Stimulated activated CD8-positive, alpha-beta memory T cell treated with anti-CD3 and anti-CD28 coated beads, Interleukin-7, amount 100 ng/mL, for 24 hours (primary cell): ENCODE measurements around the gene ADCY7.

Source experiments
- DNase-seq: peaks from one replicate; pipeline ENCODE4 v3.0.0-alpha.2; 2020; ENCODE audit warnings: low read depth

The ADCY7 gene

DNA sequence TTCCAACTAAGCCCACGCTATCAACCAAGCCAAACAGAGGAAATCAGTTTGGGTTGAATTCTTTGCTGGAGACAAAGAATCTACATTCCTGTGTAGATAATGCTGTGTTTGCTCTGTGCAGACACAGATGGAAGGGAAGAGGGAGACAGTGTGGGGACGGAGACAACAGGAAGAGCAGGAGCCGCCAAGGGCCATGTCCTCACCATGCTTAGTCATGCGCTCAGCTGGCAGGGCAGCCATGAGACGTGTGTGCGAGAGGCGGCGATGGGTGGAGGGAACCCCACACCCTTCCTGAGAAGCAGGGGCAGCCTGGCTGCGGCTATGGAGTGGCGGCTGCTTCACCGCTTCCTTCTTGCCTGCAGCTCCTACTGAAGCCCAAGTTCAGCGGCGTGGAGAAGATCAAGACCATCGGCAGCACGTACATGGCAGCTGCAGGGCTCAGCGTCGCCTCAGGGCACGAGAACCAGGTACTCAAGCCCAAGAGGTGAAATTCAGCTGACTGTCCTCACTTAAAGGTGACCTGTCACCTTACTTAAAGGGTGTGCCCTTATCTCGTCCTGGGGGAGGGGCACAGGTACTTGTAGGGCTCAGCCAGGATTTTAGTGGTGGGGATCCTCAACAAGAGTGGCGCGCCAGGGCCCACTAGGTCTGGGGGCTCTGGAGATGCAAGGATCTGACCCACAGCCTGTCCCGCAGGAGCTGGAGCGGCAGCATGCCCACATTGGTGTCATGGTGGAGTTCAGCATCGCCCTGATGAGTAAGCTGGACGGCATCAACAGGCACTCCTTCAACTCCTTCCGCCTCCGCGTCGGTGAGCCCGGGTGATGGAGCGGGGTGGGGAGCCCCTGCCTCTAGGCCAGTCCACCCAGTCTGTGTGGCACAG, 47.5 kb downstream of the ADCY7 start:
- DNase-seq = no peak

DNA sequence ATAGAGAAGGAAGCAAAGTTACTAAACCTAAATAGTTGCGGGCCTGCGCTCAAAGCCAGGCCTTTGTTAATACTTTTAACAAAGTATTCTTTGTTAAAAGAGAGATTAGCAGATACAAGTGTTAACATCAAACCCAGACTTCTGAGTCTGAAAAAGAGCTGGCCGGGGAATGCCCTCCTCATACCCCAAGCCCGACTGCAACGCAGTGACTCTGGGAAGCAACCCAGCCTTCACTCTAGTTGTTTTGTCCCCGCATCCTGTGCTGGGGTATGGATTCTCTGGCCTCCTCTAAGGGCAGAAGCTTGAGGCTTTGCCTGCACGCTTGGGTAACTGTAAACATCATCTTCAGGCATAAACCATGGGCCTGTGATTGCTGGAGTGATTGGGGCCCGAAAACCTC, 48.3 kb downstream of the ADCY7 start:
- DNase-seq = no peak

- DNase-seq = no peak
Measured at GRCh38 chr16:50315346-50315997, 49.1 kb downstream of the ADCY7 start.

GRCh38 chr16:50316102-50316847, 49.9 kb downstream of the ADCY7 start:
- DNase-seq = no peak

DNA sequence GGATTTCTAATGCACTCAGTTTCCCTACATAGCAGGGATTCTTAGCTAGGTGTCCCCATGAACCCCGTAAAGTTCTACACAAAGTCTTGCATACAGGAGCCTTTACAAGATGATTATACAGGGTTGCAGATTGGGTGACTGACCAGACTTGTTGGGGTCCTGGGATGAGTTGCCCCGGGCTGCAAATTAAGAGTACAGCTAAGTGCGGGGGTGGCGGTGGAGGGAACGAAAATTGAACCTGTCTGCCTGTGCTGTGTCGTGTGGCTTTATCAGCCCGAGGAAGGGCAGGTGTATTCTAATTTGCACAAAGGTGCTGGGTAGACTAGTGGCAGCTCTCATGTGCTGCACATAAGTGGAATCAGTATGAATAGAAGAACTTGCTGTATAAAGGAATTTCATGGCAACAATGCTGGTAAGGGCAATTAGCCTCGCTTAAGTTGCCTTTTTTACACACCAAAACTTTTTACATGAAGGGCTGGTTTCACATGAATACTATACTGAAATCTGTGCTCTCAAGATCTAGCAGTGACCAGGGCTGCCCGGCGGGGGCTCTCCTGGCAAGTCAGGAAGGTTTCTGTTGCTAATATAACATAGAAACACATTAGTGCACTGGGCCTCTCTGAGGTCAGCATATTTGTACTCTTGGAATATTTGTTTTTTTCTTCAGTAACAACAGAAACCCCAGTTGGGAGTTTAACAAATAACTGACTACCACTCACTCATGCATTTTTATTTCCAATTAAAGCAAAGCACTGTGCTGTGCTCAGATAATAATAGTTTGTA, 50.7 kb downstream of the ADCY7 start:
- no peak for DNase-seq

GRCh38 chr16:50318796-50319578, 52.6 kb downstream of the ADCY7 start:
- DNase-seq = no peak

GRCh38 chr16:50320310-50320709, 54.0 kb downstream of the ADCY7 start:
- no peak for DNase-seq

DNA sequence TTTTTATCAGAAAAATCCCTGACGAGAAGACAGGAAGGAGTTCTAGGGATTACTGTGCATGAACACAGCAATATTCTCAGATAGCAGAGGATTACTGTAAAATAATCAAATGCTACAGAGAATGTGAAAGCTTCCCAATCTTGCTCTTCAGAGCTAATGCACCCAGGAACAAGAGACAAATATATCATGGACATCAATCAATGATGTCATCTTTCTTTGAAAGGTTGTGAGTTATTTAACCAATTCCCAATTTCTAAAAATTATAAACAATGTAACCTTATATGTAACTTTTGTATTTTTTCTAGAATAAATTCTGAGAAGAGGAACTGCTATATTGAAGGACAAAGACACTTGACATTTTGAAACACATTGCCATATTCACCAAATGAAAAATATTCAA, 56.0 kb downstream of the ADCY7 start:
- no peak for DNase-seq

DNA sequence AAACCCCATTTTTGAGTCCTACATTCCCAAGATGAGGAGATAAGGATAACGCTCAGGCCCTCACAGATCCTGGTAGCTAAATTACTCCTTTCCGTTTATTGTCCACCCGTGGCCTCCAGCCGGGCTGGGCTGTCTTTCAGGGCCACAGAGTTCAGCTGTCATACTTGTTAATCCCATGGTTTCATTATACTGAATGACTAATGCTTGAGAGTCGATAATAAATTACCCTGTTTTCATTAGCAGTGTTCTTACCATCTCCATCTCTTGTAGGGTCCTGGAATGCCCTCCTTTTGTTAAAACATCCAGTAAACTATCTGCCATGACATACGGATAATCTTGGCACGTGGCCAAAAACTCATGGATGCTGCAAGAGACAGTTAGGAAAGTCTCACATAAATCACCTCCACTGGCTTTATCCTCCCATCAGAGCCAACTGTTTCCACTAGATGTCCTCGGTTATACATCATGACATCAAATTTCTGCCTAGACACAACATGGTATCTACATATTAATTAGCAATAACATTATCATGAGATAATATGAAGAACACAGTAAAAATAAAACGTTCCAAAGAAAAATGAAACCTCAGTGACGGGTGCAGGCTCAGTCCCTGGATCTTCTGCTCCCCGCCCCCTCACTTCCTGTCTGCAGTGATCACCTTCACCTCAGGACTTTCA, 57.1 kb downstream of the ADCY7 start:
- DNase-seq = no peak

DNA sequence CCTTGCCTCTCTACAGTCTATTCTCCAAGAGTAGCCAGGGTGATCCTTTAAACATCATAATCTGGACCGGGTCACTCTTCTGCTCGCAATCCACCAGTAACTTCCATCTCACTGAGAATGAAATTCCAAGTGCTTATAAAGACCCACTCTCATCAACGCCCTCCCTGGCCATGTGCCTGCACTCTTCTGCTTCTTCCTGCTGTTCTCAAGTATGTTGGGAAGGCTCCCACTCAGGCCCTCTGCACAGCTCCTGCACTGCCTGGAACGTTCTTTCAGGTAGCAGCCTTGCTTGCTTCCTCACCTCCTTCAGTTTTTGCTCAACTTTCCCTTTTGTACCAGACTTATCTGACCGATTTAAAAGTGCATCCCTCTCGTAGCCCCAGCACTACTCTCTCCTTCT, 58.0 kb downstream of the ADCY7 start:
- DNase-seq = no peak

DNA sequence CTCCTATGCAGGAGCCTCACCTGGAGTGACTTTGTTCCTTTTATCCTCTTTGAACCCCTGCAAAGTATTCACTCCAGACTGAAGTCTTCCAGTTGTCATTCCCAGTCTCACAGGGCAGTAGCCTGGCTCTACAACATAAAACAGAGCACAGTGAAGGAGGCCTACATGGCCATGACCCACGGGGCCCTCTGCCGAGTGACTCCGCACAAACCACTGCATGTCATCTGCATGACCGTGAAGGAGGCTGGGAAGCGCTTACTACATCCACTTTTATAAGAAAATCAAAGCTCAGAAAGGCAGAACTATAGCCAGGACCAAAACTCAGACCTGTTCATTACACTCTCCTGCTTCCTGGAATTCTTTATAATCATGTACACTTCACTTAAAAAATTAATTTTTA, 59.9 kb downstream of the ADCY7 start:
- no peak for DNase-seq

GRCh38 chr16:50326835-50327465, 60.6 kb downstream of the ADCY7 start:
- peak; percentile 22 for DNase-seq

GRCh38 chr16:50329446-50330189, 63.3 kb downstream of the ADCY7 start:
- no peak for DNase-seq

DNA sequence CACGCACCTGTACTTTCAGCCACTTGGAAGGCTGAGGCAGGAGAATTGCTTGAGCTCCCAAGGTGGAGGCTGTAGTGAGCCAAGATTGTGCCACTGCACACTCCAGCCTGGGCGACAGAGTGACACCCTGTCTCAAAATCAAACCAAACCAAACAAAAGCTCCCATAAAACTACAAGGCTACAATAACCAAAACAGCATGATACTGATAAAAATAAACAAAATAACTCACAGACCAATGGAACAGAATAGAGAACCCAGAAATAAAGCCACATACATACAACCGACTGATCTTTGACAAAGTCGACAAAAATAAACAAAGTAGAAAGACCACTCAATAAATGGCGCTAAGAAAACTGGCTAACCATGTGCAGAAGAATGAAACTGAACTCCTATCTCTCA, 65.2 kb downstream of the ADCY7 start:
- no peak for DNase-seq

GRCh38 chr16:50332599-50332998, 66.2 kb downstream of the ADCY7 start:
- DNase-seq = no peak

GRCh38 chr16:50334106-50334975, 68.0 kb downstream of the ADCY7 start:
- no peak for DNase-seq

- DNase-seq = no peak
Measured at GRCh38 chr16:50335196-50335958, 69.0 kb downstream of the ADCY7 start.

GRCh38 chr16:50336884-50337283, 70.5 kb downstream of the ADCY7 start:
- no peak for DNase-seq
